ENCODE measurements around the gene GAS2L3. TPM values are rescaled to one million over a fixed set of nuclear protein-coding genes. Genes with fewer than 3 reads are reported as not detected.
"Not testable (repeated sequence)": the region's sequence is repeated elsewhere in the genome, so short reads cannot be mapped to it uniquely, and the experiment has no call there.

The GAS2L3 gene
- total and polyA plus RNA-seq, 7 experiments from 2014 or later: 0.08 to 4.9 (median 0.16) TPM; not detected in 2

- intact Hi-C loops (cut with micrococcal nuclease): no loop called here
- CTCF ChIA-PET: interaction anchor here (0.7 kb wide), 1 partner anchor 1810 kb away, joined by 3 read pairs; no protein-coding TSS in a partner anchor
- H3K27me3 ChIP-seq (ENCODE audit: control insufficient read depth in 2 of 2, insufficient read depth in 2 of 2, low read length in 2 of 2): no peaks in the 10 kb centered on the region
- no peak overlapping the region for H3K27ac ChIP-seq (ENCODE audit: low read depth, low read length)
- Mint-ChIP-seq H3K27me3 (peaks cover 0 to 5% (median 0%) of the 10 kb centered on the region in 5 donors), H3K36me3 (no peaks in the 10 kb centered on the region), H3K4me3 (no peak overlapping the region), H3K9me3 (no peaks in the 10 kb centered on the region), H3K4me1 (peaks cover 0 to 2% (median 0%) of the 10 kb centered on the region in 7 donors), H3K27ac (no peak overlapping the region)
- H3K4me1 ChIP-seq (ENCODE audit: control insufficient read depth in 2 of 2, insufficient read depth in 2 of 2, low read length in 2 of 2): no peaks in the 10 kb centered on the region
- H3K4me3 ChIP-seq (ENCODE audit: low read length): no peak overlapping the region
- DNase-seq (no peak), ATAC-seq (peak; percentile 31)
- H3K9me3 ChIP-seq (ENCODE audit: control insufficient read depth in 2 of 3, low read length in 3 of 3): no peaks in the 10 kb centered on the region
- POLR2A ChIA-PET: no interaction called here
- no peaks in the 10 kb centered on the region for H3K36me3 ChIP-seq (ENCODE audit: control insufficient read depth in 2 of 3, insufficient read depth in 3 of 3, low read length in 3 of 3)
Measured at GRCh38 chr12:100624571-100624970, 51.1 kb downstream of the GAS2L3 start.

GRCh38 chr12:100632445-100632892 is 59.0 kb downstream of the GAS2L3 start:
- ATAC-seq: no peak
- H3K36me3 ChIP-seq (ENCODE audit: control insufficient read depth in 2 of 3, insufficient read depth in 3 of 3, low read length in 3 of 3): no peaks in the 10 kb centered on the region
- no peak overlapping the region for H3K4me3 ChIP-seq (ENCODE audit: low read length)
- ChIA-PET CTCF (no interaction called here), POLR2A (no interaction called here)
- Mint-ChIP-seq H3K4me3 (no peak overlapping the region), H3K27ac (no peak overlapping the region), H3K9me3 (peaks cover 0 to 7% (median 0%) of the 10 kb centered on the region in 11 donors), H3K36me3 (no peaks in the 10 kb centered on the region), H3K4me1 (no peaks in the 10 kb centered on the region), H3K27me3 (peaks cover 0 to 11% (median 0%) of the 10 kb centered on the region in 5 donors)
- no peaks in the 10 kb centered on the region for H3K4me1 ChIP-seq (ENCODE audit: control insufficient read depth in 2 of 2, insufficient read depth in 2 of 2, low read length in 2 of 2)
- intact Hi-C loops (cut with micrococcal nuclease): no loop called here
- H3K9me3 ChIP-seq (ENCODE audit: control insufficient read depth in 2 of 3, low read length in 3 of 3): no peaks in the 10 kb centered on the region
- no peak overlapping the region for H3K27ac ChIP-seq (ENCODE audit: low read depth, low read length)
- no peak for DNase-seq
- no peaks in the 10 kb centered on the region for H3K27me3 ChIP-seq (ENCODE audit: control insufficient read depth in 2 of 2, insufficient read depth in 2 of 2, low read length in 2 of 2)

DNA sequence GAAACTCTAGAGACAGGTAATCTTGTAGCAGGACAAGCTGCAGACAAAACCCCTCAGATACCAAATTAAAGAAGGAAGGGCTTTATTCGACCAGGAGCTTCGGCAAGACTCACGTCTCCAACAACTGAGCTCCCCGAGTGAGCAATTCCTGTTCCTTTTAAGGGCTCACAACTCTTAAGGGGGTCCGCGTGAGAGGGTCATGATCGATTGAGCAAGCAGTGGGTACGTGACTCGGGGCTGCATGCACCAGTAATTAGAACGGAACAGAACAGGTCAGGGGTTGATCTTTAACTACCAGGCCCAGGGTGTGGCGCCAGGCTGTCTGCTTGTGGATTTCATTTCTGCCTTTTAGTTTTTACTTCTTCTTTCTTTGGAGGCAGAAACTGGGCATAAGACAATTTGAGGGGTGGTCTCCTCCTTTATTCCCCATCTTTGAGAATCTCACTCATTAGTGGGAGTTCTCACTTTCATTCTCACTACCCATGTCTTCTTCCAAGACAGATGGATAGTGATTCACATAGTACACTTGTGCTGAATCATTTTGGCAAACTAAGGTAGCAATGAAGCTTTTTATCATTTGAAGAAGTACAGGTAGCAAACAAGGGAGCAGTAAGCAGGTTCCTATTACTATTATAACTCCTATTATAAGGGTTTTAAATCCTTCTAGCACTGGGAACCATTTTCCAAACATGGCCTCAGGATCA is 59.8 kb downstream of the GAS2L3 start:
- H3K9me3 Mint-ChIP-seq; H3K27ac Mint-ChIP-seq; H3K36me3 ChIP-seq (ENCODE audit: control insufficient read depth in 2 of 3, insufficient read depth in 3 of 3, low read length in 3 of 3); ATAC-seq; DNase-seq; CTCF ChIA-PET; H3K27me3 ChIP-seq (ENCODE audit: control insufficient read depth in 2 of 2, insufficient read depth in 2 of 2, low read length in 2 of 2); POLR2A ChIA-PET; H3K4me1 ChIP-seq (ENCODE audit: control insufficient read depth in 2 of 2, insufficient read depth in 2 of 2, low read length in 2 of 2); H3K27ac ChIP-seq (ENCODE audit: low read depth, low read length); intact Hi-C loops (cut with micrococcal nuclease); H3K4me3 ChIP-seq (ENCODE audit: low read length); H3K4me1 Mint-ChIP-seq; H3K36me3 Mint-ChIP-seq; H3K4me3 Mint-ChIP-seq; H3K9me3 ChIP-seq (ENCODE audit: control insufficient read depth in 2 of 3, low read length in 3 of 3): not testable (repeated sequence)
- peaks cover 0 to 11% (median 0%) of the 10 kb centered on the region in 5 donors for H3K27me3 Mint-ChIP-seq

DNA sequence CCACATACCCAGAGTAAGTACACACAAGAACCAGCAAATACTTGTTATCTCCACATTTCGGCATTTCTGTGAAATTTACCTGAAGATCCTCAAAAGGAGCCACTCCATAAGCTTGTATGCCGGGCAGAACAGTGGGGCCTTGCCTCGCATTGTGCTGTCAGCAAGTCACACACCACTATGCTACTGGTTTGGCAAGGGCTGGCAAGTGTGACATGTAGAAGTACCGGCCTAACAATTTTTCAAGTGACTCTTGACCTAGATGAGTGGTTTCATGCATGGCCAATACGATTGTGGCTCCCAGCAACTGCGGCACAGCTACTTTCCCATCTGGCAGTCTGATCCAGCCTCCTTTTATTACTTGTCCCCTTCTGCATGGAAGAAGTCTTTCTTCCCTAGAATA is 69.8 kb downstream of the GAS2L3 start:
- CTCF ChIA-PET: no interaction called here
- peaks cover 0 to 17% (median 4%) of the 10 kb centered on the region in 5 donors for H3K27me3 Mint-ChIP-seq
- no peaks in the 10 kb centered on the region for H3K4me1 ChIP-seq (ENCODE audit: control insufficient read depth in 2 of 2, insufficient read depth in 2 of 2, low read length in 2 of 2)
- POLR2A ChIA-PET: no interaction called here
- peaks cover 0 to 5% (median 0%) of the 10 kb centered on the region in 5 donors for H3K36me3 Mint-ChIP-seq
- H3K36me3 ChIP-seq (ENCODE audit: control insufficient read depth in 2 of 3, insufficient read depth in 3 of 3, low read length in 3 of 3): no peaks in the 10 kb centered on the region
- no peak overlapping the region for H3K27ac ChIP-seq (ENCODE audit: low read depth, low read length)
- H3K4me3 ChIP-seq (ENCODE audit: low read length): no peak overlapping the region
- H3K4me3 Mint-ChIP-seq: no peak overlapping the region
- intact Hi-C loops (cut with micrococcal nuclease): no loop called here
- H3K27ac Mint-ChIP-seq: no peak overlapping the region
- H3K4me1 Mint-ChIP-seq: peaks cover 0 to 2% (median 0%) of the 10 kb centered on the region in 7 donors
- peaks cover 0 to 18% (median 7%) of the 10 kb centered on the region in 11 donors for H3K9me3 Mint-ChIP-seq
- DNase-seq (no peak), ATAC-seq (no peak)
- no peaks in the 10 kb centered on the region for H3K9me3 ChIP-seq (ENCODE audit: control insufficient read depth in 2 of 3, low read length in 3 of 3)
- H3K27me3 ChIP-seq (ENCODE audit: control insufficient read depth in 2 of 2, insufficient read depth in 2 of 2, low read length in 2 of 2): no peaks in the 10 kb centered on the region

DNA sequence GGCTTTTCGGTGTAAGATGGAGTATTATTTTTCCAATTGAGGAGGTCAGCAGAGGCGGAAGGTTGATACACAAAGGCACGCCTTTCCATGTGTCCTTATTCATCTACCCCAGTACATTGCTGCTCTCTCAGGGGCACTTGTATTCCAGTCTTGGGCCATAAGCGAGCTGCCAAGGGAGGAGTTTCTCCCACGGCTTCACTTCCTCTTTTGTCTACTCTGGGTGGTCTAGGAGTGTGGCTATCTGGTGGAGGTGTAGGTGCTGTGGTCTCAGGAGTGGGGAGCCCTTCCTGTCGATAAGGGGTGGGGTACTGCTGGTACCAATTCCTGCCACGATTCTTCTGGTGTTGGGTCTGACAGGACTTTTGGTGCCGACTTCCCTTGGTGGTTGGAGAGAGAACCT is 73.4 kb downstream of the GAS2L3 start:
- Mint-ChIP-seq H3K4me3 (no peak overlapping the region), H3K27me3 (peaks cover 0 to 34% (median 15%) of the 10 kb centered on the region in 5 donors), H3K9me3 (peaks cover 0 to 20% (median 7%) of the 10 kb centered on the region in 11 donors), H3K36me3 (peaks cover 0 to 5% (median 0%) of the 10 kb centered on the region in 5 donors), H3K27ac (no peak overlapping the region), H3K4me1 (no peaks in the 10 kb centered on the region)
- ATAC-seq (no peak), DNase-seq (no peak)
- Histone ChIP-seq H3K27me3 (ENCODE audit: control insufficient read depth in 2 of 2, insufficient read depth in 2 of 2, low read length in 2 of 2) (no peaks in the 10 kb centered on the region), H3K27ac (ENCODE audit: low read depth, low read length) (no peak overlapping the region), H3K9me3 (ENCODE audit: control insufficient read depth in 2 of 3, low read length in 3 of 3) (no peaks in the 10 kb centered on the region), H3K36me3 (ENCODE audit: control insufficient read depth in 2 of 3, insufficient read depth in 3 of 3, low read length in 3 of 3) (no peaks in the 10 kb centered on the region), H3K4me3 (ENCODE audit: low read length) (no peak overlapping the region), H3K4me1 (ENCODE audit: control insufficient read depth in 2 of 2, insufficient read depth in 2 of 2, low read length in 2 of 2) (no peaks in the 10 kb centered on the region)
- intact Hi-C loops (cut with micrococcal nuclease): no loop called here
- ChIA-PET POLR2A (no interaction called here), CTCF (no interaction called here)

- no peaks in the 10 kb centered on the region for H3K36me3 ChIP-seq (ENCODE audit: control insufficient read depth in 2 of 3, insufficient read depth in 3 of 3, low read length in 3 of 3)
- H3K27ac Mint-ChIP-seq: no peak overlapping the region
- ChIA-PET CTCF (no interaction called here), POLR2A (no interaction called here)
- H3K27me3 Mint-ChIP-seq: peaks cover 6 to 39% (median 20%) of the 10 kb centered on the region in 5 donors
- DNase-seq (no peak), ATAC-seq (no peak)
- H3K27me3 ChIP-seq (ENCODE audit: control insufficient read depth in 2 of 2, insufficient read depth in 2 of 2, low read length in 2 of 2): no peaks in the 10 kb centered on the region
- H3K36me3 Mint-ChIP-seq: no peaks in the 10 kb centered on the region
- no peak overlapping the region for H3K4me3 ChIP-seq (ENCODE audit: low read length)
- H3K4me1 Mint-ChIP-seq: peaks cover 0 to 1% (median 0%) of the 10 kb centered on the region in 7 donors
- H3K4me3 Mint-ChIP-seq: no peak overlapping the region
- H3K9me3 Mint-ChIP-seq: peaks cover 0 to 14% (median 4%) of the 10 kb centered on the region in 11 donors
- intact Hi-C loops (cut with micrococcal nuclease): no loop called here
- H3K27ac ChIP-seq (ENCODE audit: low read depth, low read length): no peak overlapping the region
- H3K4me1 ChIP-seq (ENCODE audit: control insufficient read depth in 2 of 2, insufficient read depth in 2 of 2, low read length in 2 of 2): no peaks in the 10 kb centered on the region
- H3K9me3 ChIP-seq (ENCODE audit: control insufficient read depth in 2 of 3, low read length in 3 of 3): no peaks in the 10 kb centered on the region
Measured at GRCh38 chr12:100651108-100651507, 77.6 kb downstream of the GAS2L3 start.

GRCh38 chr12:100651694-100652093 is 78.2 kb downstream of the GAS2L3 start:
- no peaks in the 10 kb centered on the region for H3K27me3 ChIP-seq (ENCODE audit: control insufficient read depth in 2 of 2, insufficient read depth in 2 of 2, low read length in 2 of 2)
- ChIA-PET POLR2A (interaction anchor here (0.6 kb wide), 1 partner anchor 270 kb away, joined by 3 read pairs; no protein-coding TSS in a partner anchor), CTCF (no interaction called here)
- H3K27ac ChIP-seq (ENCODE audit: low read depth, low read length): no peak overlapping the region
- H3K4me3 ChIP-seq (ENCODE audit: low read length): no peak overlapping the region
- Mint-ChIP-seq H3K4me3 (no peak overlapping the region), H3K27ac (no peak overlapping the region), H3K36me3 (no peaks in the 10 kb centered on the region), H3K27me3 (peaks cover 6 to 34% (median 16%) of the 10 kb centered on the region in 5 donors), H3K4me1 (peaks cover 0 to 1% (median 0%) of the 10 kb centered on the region in 7 donors), H3K9me3 (peaks cover 0 to 11% (median 4%) of the 10 kb centered on the region in 11 donors)
- intact Hi-C loops (cut with micrococcal nuclease): no loop called here
- no peaks in the 10 kb centered on the region for H3K4me1 ChIP-seq (ENCODE audit: control insufficient read depth in 2 of 2, insufficient read depth in 2 of 2, low read length in 2 of 2)
- DNase-seq (no peak), ATAC-seq (no peak)
- H3K36me3 ChIP-seq (ENCODE audit: control insufficient read depth in 2 of 3, insufficient read depth in 3 of 3, low read length in 3 of 3): no peaks in the 10 kb centered on the region
- H3K9me3 ChIP-seq (ENCODE audit: control insufficient read depth in 2 of 3, low read length in 3 of 3): no peaks in the 10 kb centered on the region

Measured in naive thymus-derived CD4-positive, alpha-beta T cell (primary cell).